ENCODE data around the gene EBF4. TPM values are rescaled to one million over a fixed set of nuclear protein-coding genes. Genes with fewer than 3 reads are reported as not detected.
A peak's percentile ranks its signal among the peaks of the same experiment; 100 is the strongest.
"Not testable (repeated sequence)": the region's sequence is repeated elsewhere in the genome, so short reads cannot be mapped to it uniquely, and the experiment has no call there.

The EBF4 gene
- total RNA-seq, 1 experiment from 2014 or later: 11.4 TPM

GRCh38 chr20:2695206-2695983, 2.8 kb downstream of the EBF4 start:
- Histone ChIP-seq H3K9me2 (ENCODE audit: insufficient read depth) (no peaks in the 10 kb centered on the region), H3K36me3 (ENCODE audit: control insufficient read depth in 1 of 2, insufficient read depth in 2 of 2, low read length in 2 of 2) (no peaks in the 10 kb centered on the region), H2AFZ (ENCODE audit: low read depth, low read length, poor library complexity, severe bottlenecking) (no peak overlapping the region), H4K20me1 (ENCODE audit: insufficient read depth) (no peaks in the 10 kb centered on the region), H3K9me3 (ENCODE audit: control insufficient read depth in 1 of 2, insufficient read depth in 1 of 2, low read depth in 1 of 2, low read length in 2 of 2) (no peaks in the 10 kb centered on the region), H3K27ac (ENCODE audit: low read depth, low read length) (no peak overlapping the region), H3K4me3 (replicated peaks in 1 of 2; ENCODE audit: low read depth in 1 of 2, low read length in 2 of 2) (no peak overlapping the region), H3K9ac (ENCODE audit: low read length) (no peak overlapping the region), H3K4me1 (ENCODE audit: control insufficient read depth in 1 of 2, insufficient read depth in 2 of 2, low read length in 2 of 2) (peaks cover 6 to 9% of the 10 kb centered on the region in 2 experiments; a peak in 2 of 4 replicates), H3K4me2 (ENCODE audit: low read length) (no peak overlapping the region), H3K27me3 (ENCODE audit: insufficient read depth, low read length) (no peaks in the 10 kb centered on the region), H3K79me2 (ENCODE audit: insufficient read depth, low read length) (no peaks in the 10 kb centered on the region)
- ChIA-PET CTCF (no interaction called here), RAD21 (ENCODE audit: low non-redundant PET in 1 of 2, low total read pairs in 2 of 2, uncharacterized antibody in 2 of 2, unreplicated experiment in 2 of 2) (no interaction called here), POLR2A (interaction anchor here (1.4 kb wide), 1 partner anchor 225 kb away, joined by 3 read pairs; the partner anchor contains the start of gene SNRPB)
- intact Hi-C loops (cut with micrococcal nuclease): no loop called here
- no peak for TF ChIP-seq CBX3 (IDR thresholded peaks at IDR 0.05; ENCODE audit: low read depth)
- TF ChIP-seq ZFX (IDR thresholded peaks at IDR 0.05): no peak
- no peak for TF ChIP-seq POLR2AphosphoS5 (IDR thresholded peaks at IDR 0.05; ENCODE audit: low read depth, low read length)
- TF ChIP-seq ZBTB33 (IDR thresholded peaks at IDR 0.05; ENCODE audit: extremely low read depth, insufficient replicate concordance, low read length): no peak
- TF ChIP-seq EZH2phosphoT487 (IDR thresholded peaks at IDR 0.05; ENCODE audit: borderline replicate concordance): no peak
- TF ChIP-seq ELF1 (IDR thresholded peaks at IDR 0.05; ENCODE audit: borderline replicate concordance, low read depth): no peak
- no peak for TF ChIP-seq REST (IDR thresholded peaks at IDR 0.05; ENCODE audit: low read depth)
- TF ChIP-seq TCF7L2 (IDR thresholded peaks at IDR 0.05; ENCODE audit: borderline replicate concordance, extremely low read depth, insufficient read depth, insufficient read length): no peak
- TF ChIP-seq SP1 (IDR thresholded peaks at IDR 0.05; ENCODE audit: low read depth): no peak
- TF ChIP-seq POLR2A (IDR thresholded peaks at IDR 0.05; ENCODE audit: borderline replicate concordance, extremely low read depth, insufficient read depth, insufficient read length): no peak
- no peak for TF ChIP-seq SRF (IDR thresholded peaks at IDR 0.05; ENCODE audit: low read depth)
- TF ChIP-seq ZNF274 (IDR thresholded peaks at IDR 0.05; ENCODE audit: low read depth, low read length): no peak
- TF ChIP-seq EGR1 (IDR thresholded peaks at IDR 0.05; ENCODE audit: low read depth): no peak
- no peak for TF ChIP-seq JUND (IDR thresholded peaks at IDR 0.05)
- no peak for TF ChIP-seq EZH2 (IDR thresholded peaks at IDR 0.05)
- TF ChIP-seq RAD21 (IDR thresholded peaks at IDR 0.05; ENCODE audit: low read depth): no peak
- DNase-seq (ENCODE audit: low read depth, low spot score) (no peak), ATAC-seq (no peak)
- BruUV-seq (replicated peaks): TSS peak; percentile 46

GRCh38 chr20:2695984-2696525, 3.5 kb downstream of the EBF4 start:
- H3K27me3 ChIP-seq (ENCODE audit: insufficient read depth, low read length); H4K20me1 ChIP-seq (ENCODE audit: insufficient read depth); DNase-seq (ENCODE audit: low read depth, low spot score); BruUV-seq (replicated peaks); H3K4me1 ChIP-seq (ENCODE audit: control insufficient read depth in 1 of 2, insufficient read depth in 2 of 2, low read length in 2 of 2); H3K36me3 ChIP-seq (ENCODE audit: control insufficient read depth in 1 of 2, insufficient read depth in 2 of 2, low read length in 2 of 2); H3K27ac ChIP-seq (ENCODE audit: low read depth, low read length); H3K9me3 ChIP-seq (ENCODE audit: control insufficient read depth in 1 of 2, insufficient read depth in 1 of 2, low read depth in 1 of 2, low read length in 2 of 2); intact Hi-C loops (cut with micrococcal nuclease); H3K9ac ChIP-seq (ENCODE audit: low read length); H3K4me2 ChIP-seq (ENCODE audit: low read length); H2AFZ ChIP-seq (ENCODE audit: low read depth, low read length, poor library complexity, severe bottlenecking); POLR2A ChIA-PET; H3K79me2 ChIP-seq (ENCODE audit: insufficient read depth, low read length); CTCF ChIA-PET; H3K9me2 ChIP-seq (ENCODE audit: insufficient read depth); ATAC-seq; H3K4me3 ChIP-seq (replicated peaks in 1 of 2; ENCODE audit: low read depth in 1 of 2, low read length in 2 of 2); RAD21 ChIA-PET (ENCODE audit: low non-redundant PET in 1 of 2, low total read pairs in 2 of 2, uncharacterized antibody in 2 of 2, unreplicated experiment in 2 of 2): not testable (repeated sequence)
